Activated naive CD4-positive, alpha-beta T cell treated with anti-CD3 and anti-CD28 coated beads, Interleukin-2, amount 10 ng/mL, durations not matched to agents 7 days and 5 days (primary cell): ENCODE data around the gene SH2D6.
A peak's percentile ranks its signal among the peaks of the same experiment; 100 is the strongest.

Experiments
- CTCF ChIA-PET: fragments of 350-600 bp; sonication (Branson Sonifier 250); formaldehyde crosslinking; loops from one replicate; lab custom pipeline; 2021; ENCODE audit warnings: antibody characterized with exemption; lab: Charles Lee
- DNase-seq: peaks from one replicate; pipeline ENCODE4 v3.0.0-alpha.2; 2020
- H3K27ac Mint-ChIP-seq: one replicate; pipeline ENCODE4 v1.8.0; 2021; ENCODE audit warnings: mild to moderate bottlenecking, moderate library complexity, mixed read lengths
- H3K27me3 Mint-ChIP-seq: one replicate; pipeline ENCODE4 v1.8.0; 2021; ENCODE audit warnings: mild to moderate bottlenecking, mixed read lengths
- H3K36me3 Mint-ChIP-seq: one replicate; pipeline ENCODE4 v1.8.0; 2021; ENCODE audit warnings: mixed read lengths
- H3K4me1 Mint-ChIP-seq: one replicate; pipeline ENCODE4 v1.8.0; 2021; ENCODE audit warnings: mixed read lengths
- H3K4me3 Mint-ChIP-seq: one replicate; pipeline ENCODE4 v1.8.0; 2021; ENCODE audit warnings: mild to moderate bottlenecking, moderate library complexity, mixed read lengths
- H3K9me3 Mint-ChIP-seq: one replicate; pipeline ENCODE4 v1.8.0; 2021; ENCODE audit warnings: mixed read lengths

The SH2D6 gene

GRCh38 chr2:85445316-85446295 lies 27.1 kb downstream of the SH2D6 start:
- H3K27me3 Mint-ChIP-seq: peaks cover 20% of the 10 kb centered on the region

DNA sequence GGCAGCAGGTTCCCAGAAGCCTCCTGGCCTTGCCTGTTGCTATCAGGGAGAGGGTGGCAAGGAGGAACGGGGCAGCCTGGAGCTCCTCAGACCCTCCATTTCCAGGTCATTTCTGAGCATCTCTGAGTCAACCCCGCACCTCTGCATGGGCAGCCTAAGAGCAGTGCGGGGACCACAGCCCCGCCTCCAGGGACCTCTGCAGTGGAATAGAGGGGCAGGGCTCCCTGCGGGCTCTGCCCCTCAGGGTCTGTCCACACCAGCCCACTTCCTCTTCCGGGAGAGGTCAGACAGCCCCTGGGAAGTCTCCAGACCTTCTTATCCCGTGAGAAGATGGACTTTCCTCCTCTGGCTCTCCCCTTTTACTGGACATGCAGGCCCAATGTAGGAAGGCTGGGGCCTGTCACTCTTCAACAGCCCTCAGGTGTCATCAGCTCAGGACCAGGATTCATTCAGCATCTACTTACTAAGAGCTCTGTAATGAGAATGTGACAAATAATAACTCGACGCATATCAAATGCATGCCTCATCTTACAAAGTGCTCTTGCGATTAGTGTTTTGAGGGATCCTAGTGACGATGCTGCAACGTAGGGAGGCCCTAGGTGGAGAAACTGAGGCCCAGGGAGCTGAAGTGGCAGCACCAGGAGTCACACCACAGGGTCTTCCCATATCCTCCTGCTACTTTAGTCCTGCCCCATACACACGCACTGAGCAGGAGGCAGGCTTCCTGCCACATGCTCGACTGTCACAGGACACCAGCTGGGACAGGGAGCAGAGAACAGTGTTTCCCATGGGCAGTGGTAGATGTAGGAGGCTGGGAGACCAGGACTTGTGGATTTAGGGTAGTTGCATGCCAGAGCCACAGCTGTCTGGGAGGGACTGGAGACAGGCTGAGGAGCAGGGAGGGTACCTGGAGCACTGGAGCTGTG lies 28.0 kb downstream of the SH2D6 start:
- H3K4me1 Mint-ChIP-seq: peaks cover 14% of the 10 kb centered on the region
- H3K27ac Mint-ChIP-seq: peak overlapping the region; percentile 12

More at GRCh38 chr2:85445316-85446295, 27.1 kb downstream of the SH2D6 start:
- Mint-ChIP-seq H3K9me3 (no peaks in the 10 kb centered on the region), H3K27ac (no peak overlapping the region), H3K4me3 (no peak overlapping the region), H3K36me3 (no peaks in the 10 kb centered on the region), H3K4me1 (peaks cover 19% of the 10 kb centered on the region)
- DNase-seq: no peak
- CTCF ChIA-PET: no interaction called here

DNA sequence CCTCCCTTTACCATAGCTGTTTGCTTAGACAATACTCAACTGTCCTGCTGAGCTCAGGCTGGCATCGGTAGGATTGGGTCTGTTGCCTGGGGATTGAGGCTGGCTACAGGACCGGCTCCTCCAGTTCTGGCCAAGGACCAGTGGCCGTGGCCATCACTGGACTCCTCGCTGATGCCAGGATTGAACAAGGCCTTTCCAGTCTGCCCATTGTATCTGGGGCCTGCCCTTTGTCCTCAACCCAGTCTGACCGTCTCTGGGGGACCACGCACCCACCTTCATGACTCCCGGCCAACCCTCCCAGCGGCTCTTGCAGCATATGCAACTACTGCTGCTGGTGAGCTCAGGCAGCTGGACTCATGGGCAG lies 28.7 kb downstream of the SH2D6 start:
- Mint-ChIP-seq H3K27me3 (peaks cover 22% of the 10 kb centered on the region), H3K9me3 (no peaks in the 10 kb centered on the region), H3K36me3 (no peaks in the 10 kb centered on the region), H3K4me1 (peaks cover 14% of the 10 kb centered on the region), H3K27ac (no peak overlapping the region), H3K4me3 (no peak overlapping the region)
- DNase-seq: no peak
- CTCF ChIA-PET: no interaction called here

More for the DNA sequence above, 28.0 kb downstream of the SH2D6 start:
- Mint-ChIP-seq H3K27me3 (peaks cover 22% of the 10 kb centered on the region), H3K36me3 (no peaks in the 10 kb centered on the region), H3K9me3 (no peaks in the 10 kb centered on the region), H3K4me3 (no peak overlapping the region)
- CTCF ChIA-PET: no interaction called here
- DNase-seq: no peak

- H3K4me3 Mint-ChIP-seq: no peak overlapping the region
- no peaks in the 10 kb centered on the region for H3K36me3 Mint-ChIP-seq
- DNase-seq: no peak
- H3K27me3 Mint-ChIP-seq: peaks cover 25% of the 10 kb centered on the region
- CTCF ChIA-PET: interaction anchor here (0.6 kb wide), 1 partner anchor 367 kb away, joined by 3 read pairs; no protein-coding TSS in a partner anchor
- no peak overlapping the region for H3K27ac Mint-ChIP-seq
- H3K9me3 Mint-ChIP-seq: no peaks in the 10 kb centered on the region
- peaks cover 14% of the 10 kb centered on the region for H3K4me1 Mint-ChIP-seq
Measured at GRCh38 chr2:85448461-85449213, 30.1 kb downstream of the SH2D6 start.

GRCh38 chr2:85449214-85449588 lies 30.7 kb downstream of the SH2D6 start:
- H3K27me3 Mint-ChIP-seq: peaks cover 25% of the 10 kb centered on the region
- peak; percentile 9 for DNase-seq
- H3K27ac Mint-ChIP-seq: no peak overlapping the region
- peaks cover 14% of the 10 kb centered on the region for H3K4me1 Mint-ChIP-seq
- no peak overlapping the region for H3K4me3 Mint-ChIP-seq
- no peaks in the 10 kb centered on the region for H3K9me3 Mint-ChIP-seq
- H3K36me3 Mint-ChIP-seq: no peaks in the 10 kb centered on the region
- CTCF ChIA-PET: no interaction called here

GRCh38 chr2:85452237-85452636 lies 33.7 kb downstream of the SH2D6 start:
- H3K27ac Mint-ChIP-seq: no peak overlapping the region
- no peaks in the 10 kb centered on the region for H3K36me3 Mint-ChIP-seq
- CTCF ChIA-PET: interaction anchor here (0.7 kb wide), 1 partner anchor 33 kb away, joined by 3 read pairs; no protein-coding TSS in a partner anchor
- H3K4me3 Mint-ChIP-seq: no peak overlapping the region
- H3K27me3 Mint-ChIP-seq: peaks cover 37% of the 10 kb centered on the region
- H3K9me3 Mint-ChIP-seq: no peaks in the 10 kb centered on the region
- peak; percentile 6 for DNase-seq
- peaks cover 13% of the 10 kb centered on the region for H3K4me1 Mint-ChIP-seq

DNA sequence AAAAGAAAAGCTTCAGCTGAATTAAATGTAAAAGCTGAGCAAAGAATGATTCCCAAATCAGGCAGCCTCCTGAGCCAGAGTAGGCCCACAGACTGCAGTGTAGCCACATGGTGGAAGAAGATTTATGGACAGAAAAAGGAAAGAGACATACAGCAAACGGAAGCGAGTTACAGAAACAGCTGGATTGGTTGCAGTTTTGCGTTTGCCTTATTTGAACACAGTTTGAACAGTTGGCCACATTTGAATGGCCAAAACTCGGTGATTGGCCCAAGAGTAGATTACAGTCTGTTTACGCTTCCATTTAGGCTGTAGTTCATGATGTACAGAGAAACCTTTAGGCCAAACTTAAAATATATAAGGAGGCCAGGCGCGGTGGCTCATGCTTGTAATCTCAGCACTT lies 35.1 kb downstream of the SH2D6 start:
- Mint-ChIP-seq H3K9me3 (no peaks in the 10 kb centered on the region), H3K4me1 (peaks cover 2% of the 10 kb centered on the region), H3K27me3 (peaks cover 36% of the 10 kb centered on the region), H3K36me3 (no peaks in the 10 kb centered on the region), H3K27ac (no peak overlapping the region), H3K4me3 (no peak overlapping the region)
- DNase-seq: no peak
- CTCF ChIA-PET: no interaction called here

- DNase-seq: peak; percentile 13
- CTCF ChIA-PET: no interaction called here
- H3K27me3 Mint-ChIP-seq: peaks cover 22% of the 10 kb centered on the region
- no peak overlapping the region for H3K4me3 Mint-ChIP-seq
- no peaks in the 10 kb centered on the region for H3K36me3 Mint-ChIP-seq
- no peaks in the 10 kb centered on the region for H3K4me1 Mint-ChIP-seq
- no peak overlapping the region for H3K27ac Mint-ChIP-seq
- no peaks in the 10 kb centered on the region for H3K9me3 Mint-ChIP-seq
Measured at GRCh38 chr2:85455552-85456090, 37.1 kb downstream of the SH2D6 start.

- H3K4me3 Mint-ChIP-seq: no peak overlapping the region
- H3K27me3 Mint-ChIP-seq: peaks cover 25% of the 10 kb centered on the region
- no peak for DNase-seq
- no peaks in the 10 kb centered on the region for H3K36me3 Mint-ChIP-seq
- CTCF ChIA-PET: no interaction called here
- H3K27ac Mint-ChIP-seq: no peak overlapping the region
- H3K4me1 Mint-ChIP-seq: no peaks in the 10 kb centered on the region
- no peaks in the 10 kb centered on the region for H3K9me3 Mint-ChIP-seq
Measured at GRCh38 chr2:85457043-85457442, 38.5 kb downstream of the SH2D6 start.

- DNase-seq: no peak
- CTCF ChIA-PET: no interaction called here
- no peaks in the 10 kb centered on the region for H3K9me3 Mint-ChIP-seq
- H3K36me3 Mint-ChIP-seq: no peaks in the 10 kb centered on the region
- no peak overlapping the region for H3K4me3 Mint-ChIP-seq
- no peaks in the 10 kb centered on the region for H3K4me1 Mint-ChIP-seq
- no peak overlapping the region for H3K27ac Mint-ChIP-seq
- H3K27me3 Mint-ChIP-seq: peaks cover 22% of the 10 kb centered on the region
Measured at GRCh38 chr2:85457877-85458316, 39.4 kb downstream of the SH2D6 start.

DNA sequence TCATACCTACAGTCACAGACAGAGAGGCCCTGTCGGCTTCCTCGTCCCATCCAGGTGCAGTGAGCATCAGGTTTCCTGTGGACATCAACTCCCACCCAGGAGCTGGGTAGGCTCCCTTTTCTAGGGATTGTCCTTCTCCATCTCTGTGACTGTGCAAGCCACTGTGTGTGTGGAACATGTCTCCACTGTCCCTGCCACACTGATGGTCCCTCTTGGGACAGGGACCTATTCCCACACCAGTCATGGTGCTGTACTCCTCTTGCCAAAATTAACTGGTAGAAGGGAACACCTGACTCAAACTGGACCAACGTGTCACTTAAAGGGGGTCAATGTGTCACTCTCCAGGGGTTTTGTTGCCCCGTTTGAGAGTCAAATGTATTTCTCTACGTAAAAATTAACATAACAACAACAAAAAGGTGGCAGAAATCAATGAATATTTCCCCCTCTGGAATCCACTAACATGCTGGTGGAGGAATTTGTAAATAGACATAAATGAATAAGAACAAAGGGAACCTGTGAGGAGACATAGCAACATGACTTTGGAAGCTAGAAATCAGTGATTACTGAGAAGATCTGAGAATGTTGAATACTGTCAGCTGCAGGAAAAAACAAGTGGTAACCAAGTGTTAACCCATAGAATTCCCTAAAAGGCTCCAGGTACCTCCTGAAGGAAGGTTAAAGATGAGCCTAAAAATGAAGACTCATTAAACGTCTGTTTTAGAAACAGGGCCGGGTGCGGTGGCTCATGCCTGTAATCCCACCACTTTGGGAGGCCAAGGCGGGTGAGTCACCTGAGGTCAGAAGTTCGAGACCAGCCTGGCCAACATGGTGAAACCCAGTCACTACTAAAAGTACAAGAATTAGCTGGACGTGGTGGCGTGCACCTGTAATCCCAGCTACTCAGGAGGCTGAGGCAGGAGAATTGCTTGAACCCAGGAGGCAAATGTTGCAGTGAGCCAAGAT lies 40.4 kb downstream of the SH2D6 start:
- Mint-ChIP-seq H3K36me3 (no peaks in the 10 kb centered on the region), H3K27me3 (peaks cover 22% of the 10 kb centered on the region), H3K4me3 (no peak overlapping the region), H3K4me1 (no peaks in the 10 kb centered on the region), H3K9me3 (no peaks in the 10 kb centered on the region), H3K27ac (no peak overlapping the region)
- no peak for DNase-seq
- CTCF ChIA-PET: no interaction called here

DNA sequence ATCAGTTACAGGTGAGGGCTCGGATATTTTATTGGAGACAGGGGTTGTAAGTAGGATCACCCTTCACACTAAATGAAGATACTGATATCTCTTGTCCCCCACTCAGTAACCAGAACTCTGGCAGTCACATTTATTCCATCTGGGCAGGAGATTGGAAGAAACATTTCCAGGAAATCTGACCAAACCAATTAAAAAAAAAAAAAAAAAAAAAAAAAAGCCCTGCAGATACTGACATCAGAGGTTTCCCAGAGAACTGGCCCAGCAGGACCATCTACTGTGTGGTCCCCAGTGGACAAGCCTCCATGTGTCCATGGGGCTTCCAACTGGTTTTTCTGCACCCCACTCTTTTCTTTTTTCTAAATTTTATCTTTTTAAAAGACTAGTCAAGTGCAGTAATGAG lies 41.3 kb downstream of the SH2D6 start:
- CTCF ChIA-PET: no interaction called here
- Mint-ChIP-seq H3K27ac (no peak overlapping the region), H3K36me3 (no peaks in the 10 kb centered on the region), H3K9me3 (no peaks in the 10 kb centered on the region), H3K4me1 (no peaks in the 10 kb centered on the region), H3K27me3 (peaks cover 22% of the 10 kb centered on the region), H3K4me3 (no peak overlapping the region)
- DNase-seq: no peak

DNA sequence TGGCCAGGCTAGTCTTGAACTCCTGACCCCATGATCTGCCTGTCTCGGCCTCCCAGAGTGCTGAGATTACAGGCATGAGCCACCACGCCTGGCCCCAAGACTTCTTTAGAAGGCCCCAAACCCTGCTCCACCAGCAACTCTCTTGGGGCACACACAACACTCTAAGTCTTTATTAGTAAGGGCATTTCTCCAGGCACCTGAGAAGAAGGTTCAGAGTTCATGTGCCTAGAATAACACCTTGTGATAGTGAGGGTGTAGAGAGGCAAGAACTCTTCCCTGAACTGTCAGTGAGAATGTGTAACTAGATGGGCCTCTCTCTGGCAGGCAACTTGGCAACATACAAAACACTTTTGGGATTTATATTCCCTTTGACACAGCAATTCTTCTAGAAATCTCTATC lies 43.8 kb downstream of the SH2D6 start:
- CTCF ChIA-PET: no interaction called here
- H3K9me3 Mint-ChIP-seq: no peaks in the 10 kb centered on the region
- H3K27ac Mint-ChIP-seq: no peak overlapping the region
- no peak for DNase-seq
- H3K4me1 Mint-ChIP-seq: no peaks in the 10 kb centered on the region
- H3K27me3 Mint-ChIP-seq: peaks cover 5% of the 10 kb centered on the region
- H3K36me3 Mint-ChIP-seq: no peaks in the 10 kb centered on the region
- H3K4me3 Mint-ChIP-seq: no peak overlapping the region
